ENCODE data around the gene CEP72.

Gene CEP72

DNA sequence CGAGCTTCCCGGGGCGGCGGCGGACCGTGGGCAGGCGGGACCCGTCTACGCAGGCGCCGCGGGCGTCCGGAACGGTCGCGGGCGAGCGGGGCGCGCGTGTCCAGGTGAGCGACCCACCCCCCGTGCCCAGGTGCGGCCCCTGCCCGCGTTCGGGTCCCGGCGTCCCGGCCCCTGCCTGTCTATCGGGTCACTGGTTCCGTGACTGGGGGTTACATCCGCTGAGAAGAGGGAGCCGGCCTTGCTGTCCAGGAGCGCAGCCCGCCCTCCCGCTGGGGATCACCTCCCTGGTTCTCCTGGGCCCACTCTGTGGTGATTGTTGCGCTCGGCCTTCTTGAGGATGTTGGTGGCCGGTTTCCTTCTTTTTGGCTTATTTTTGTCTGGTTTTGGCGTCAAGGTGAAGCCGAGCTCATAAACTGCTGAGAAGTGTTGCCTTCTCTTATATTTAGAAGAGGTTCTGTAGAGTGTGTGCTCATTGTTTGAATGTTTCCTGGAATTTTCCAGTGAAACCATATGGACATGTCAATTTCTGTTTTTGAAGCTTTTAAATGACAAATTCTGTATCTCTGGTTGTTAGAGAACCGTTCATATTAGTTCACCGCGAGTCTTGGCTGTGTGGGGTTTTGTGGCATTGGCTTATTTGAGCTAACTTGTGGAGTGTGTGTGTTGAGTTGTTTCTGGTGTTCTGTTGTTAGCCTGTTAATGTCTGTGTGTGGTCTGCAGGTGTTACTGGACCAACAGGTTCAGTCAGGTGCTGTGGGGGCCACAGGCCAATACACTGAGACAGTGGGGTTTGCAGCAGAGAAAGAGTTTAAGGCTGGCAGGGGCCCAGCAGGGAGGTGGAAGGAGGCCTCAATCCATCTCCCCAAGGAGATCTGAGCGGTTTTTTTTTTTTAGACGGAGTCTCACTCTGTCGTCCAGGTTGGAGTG is 621 bp downstream of the CEP72 start:
- peaks cover 5% of the 10 kb centered on the region for H3K9me3 ChIP-seq (ENCODE audit: control insufficient read depth, low read length)
- peaks cover 3% of the 10 kb centered on the region for H3K27me3 ChIP-seq (ENCODE audit: control insufficient read depth, insufficient read depth, low read length)
- H3K4me3 ChIP-seq (ENCODE audit: low read length), result peak overlapping the region; percentile 80
- H3K36me3 ChIP-seq (ENCODE audit: control insufficient read depth, insufficient read depth, low read length), result no peaks in the 10 kb centered on the region
- H3K4me1 ChIP-seq (ENCODE audit: control insufficient read depth, insufficient read depth, low read length), result peaks cover 20% of the 10 kb centered on the region
- H3K9ac ChIP-seq (ENCODE audit: low read length), result peak overlapping the region; percentile 59

DNA sequence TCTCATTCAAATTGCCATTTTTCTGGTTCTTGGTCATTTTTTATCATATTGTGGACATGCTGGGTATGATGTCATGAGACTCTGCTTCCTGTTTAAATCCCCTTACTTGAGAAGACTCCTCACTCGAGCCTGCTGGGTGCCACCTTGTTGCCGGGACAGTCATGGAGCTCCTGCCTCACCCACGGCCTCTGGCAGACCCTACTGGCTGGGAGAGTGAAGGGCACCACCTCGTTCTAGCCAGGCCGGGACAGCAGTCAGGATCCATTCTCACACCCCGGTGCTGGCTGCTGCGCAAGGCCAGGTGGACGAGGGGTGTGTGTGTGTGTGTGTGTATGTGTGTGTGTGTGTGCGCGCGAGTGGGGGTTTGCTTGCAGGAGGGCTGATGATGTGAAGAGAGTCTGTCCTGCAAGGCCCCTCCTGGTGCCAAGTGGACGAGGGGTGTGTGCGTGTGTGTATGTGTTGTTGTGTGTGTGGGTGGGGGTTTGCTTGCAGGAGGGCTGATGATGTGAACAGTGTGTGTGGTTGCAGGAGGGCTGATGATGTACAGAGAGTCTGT is 4.4 kb downstream of the CEP72 start:
- H3K27me3 ChIP-seq (ENCODE audit: control insufficient read depth, insufficient read depth, low read length), result no peaks in the 10 kb centered on the region
- H3K36me3 ChIP-seq (ENCODE audit: control insufficient read depth, insufficient read depth, low read length), result no peaks in the 10 kb centered on the region
- H3K9me3 ChIP-seq (ENCODE audit: control insufficient read depth, low read length), result peaks cover 5% of the 10 kb centered on the region
- H3K4me3 ChIP-seq (ENCODE audit: low read length), result no peak overlapping the region
- peaks cover 11% of the 10 kb centered on the region for H3K4me1 ChIP-seq (ENCODE audit: control insufficient read depth, insufficient read depth, low read length)
- H3K9ac ChIP-seq (ENCODE audit: low read length), result no peak overlapping the region

DNA sequence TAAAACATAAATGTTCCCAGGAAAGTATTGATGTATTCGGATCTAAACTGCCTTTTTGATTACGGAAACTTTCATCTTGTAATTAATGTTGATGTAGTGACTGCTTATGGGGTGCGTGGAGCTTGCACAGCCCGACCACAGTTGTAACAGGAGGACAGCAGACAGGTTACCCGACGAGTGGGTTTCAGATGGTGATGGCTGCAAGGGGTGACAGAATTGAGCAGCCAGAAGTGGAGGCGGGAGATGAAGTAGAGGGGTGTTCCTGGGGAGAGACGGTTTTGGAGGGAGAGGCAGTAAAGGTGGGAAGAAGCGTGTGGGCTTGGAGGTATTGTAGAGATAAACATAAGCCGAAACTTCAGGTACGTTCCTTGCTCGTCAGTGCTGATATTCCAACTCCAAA is 5.8 kb downstream of the CEP72 start:
- peaks cover 7% of the 10 kb centered on the region for H3K4me1 ChIP-seq (ENCODE audit: control insufficient read depth, insufficient read depth, low read length)
- H3K36me3 ChIP-seq (ENCODE audit: control insufficient read depth, insufficient read depth, low read length), result no peaks in the 10 kb centered on the region
- H3K4me3 ChIP-seq (ENCODE audit: low read length), result no peak overlapping the region
- H3K9ac ChIP-seq (ENCODE audit: low read length), result no peak overlapping the region
- H3K9me3 ChIP-seq (ENCODE audit: control insufficient read depth, low read length), result peaks cover 2% of the 10 kb centered on the region
- H3K27me3 ChIP-seq (ENCODE audit: control insufficient read depth, insufficient read depth, low read length), result no peaks in the 10 kb centered on the region

DNA sequence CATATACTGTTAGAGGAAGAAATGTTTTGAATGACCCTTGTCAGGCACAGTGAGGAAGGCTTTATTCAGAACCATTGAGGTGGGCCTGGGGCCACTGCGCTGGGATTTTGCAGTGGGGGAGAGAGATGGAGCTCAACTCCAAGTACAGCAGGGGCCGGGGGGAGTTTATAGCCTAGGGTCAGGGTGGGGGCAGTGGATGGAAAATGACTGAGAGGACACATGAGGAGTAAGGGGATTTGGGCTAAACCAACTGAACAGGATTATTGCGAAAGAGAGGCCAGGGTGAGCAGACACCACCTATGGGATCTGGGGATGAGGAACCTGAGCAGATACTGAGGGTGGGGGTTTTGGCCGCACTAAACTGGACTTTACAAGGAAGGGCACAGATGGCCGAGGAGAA is 6.3 kb downstream of the CEP72 start:
- Histone ChIP-seq H3K9ac (ENCODE audit: low read length) (no peak overlapping the region), H3K4me1 (ENCODE audit: control insufficient read depth, insufficient read depth, low read length) (peaks cover 4% of the 10 kb centered on the region), H3K27me3 (ENCODE audit: control insufficient read depth, insufficient read depth, low read length) (no peaks in the 10 kb centered on the region), H3K36me3 (ENCODE audit: control insufficient read depth, insufficient read depth, low read length) (no peaks in the 10 kb centered on the region), H3K4me3 (ENCODE audit: low read length) (no peak overlapping the region), H3K9me3 (ENCODE audit: control insufficient read depth, low read length) (no peaks in the 10 kb centered on the region)

DNA sequence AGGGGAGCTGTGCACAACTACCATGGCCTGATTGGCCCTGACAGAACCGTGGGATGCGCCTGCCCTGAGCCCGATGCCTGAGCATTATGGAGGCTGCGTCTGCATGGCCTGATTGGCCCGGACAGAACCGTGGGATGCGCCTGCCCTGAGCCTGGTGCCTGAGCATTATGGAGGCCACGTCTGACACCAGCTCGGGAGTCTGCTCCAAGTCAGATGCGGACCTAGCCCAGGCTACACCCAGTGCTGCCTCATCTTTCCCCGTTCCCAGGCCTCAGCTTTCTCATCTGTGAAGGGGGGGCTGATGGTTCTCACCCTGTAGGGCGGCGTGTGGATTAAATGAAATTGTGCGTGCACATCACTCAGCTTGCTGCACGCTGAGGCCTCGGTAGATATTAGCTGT is 7.3 kb downstream of the CEP72 start:
- no peaks in the 10 kb centered on the region for H3K27me3 ChIP-seq (ENCODE audit: control insufficient read depth, insufficient read depth, low read length)
- no peaks in the 10 kb centered on the region for H3K36me3 ChIP-seq (ENCODE audit: control insufficient read depth, insufficient read depth, low read length)
- no peaks in the 10 kb centered on the region for H3K9me3 ChIP-seq (ENCODE audit: control insufficient read depth, low read length)
- H3K4me1 ChIP-seq (ENCODE audit: control insufficient read depth, insufficient read depth, low read length), result peaks cover 4% of the 10 kb centered on the region
- no peak overlapping the region for H3K9ac ChIP-seq (ENCODE audit: low read length)
- H3K4me3 ChIP-seq (ENCODE audit: low read length), result no peak overlapping the region

DNA sequence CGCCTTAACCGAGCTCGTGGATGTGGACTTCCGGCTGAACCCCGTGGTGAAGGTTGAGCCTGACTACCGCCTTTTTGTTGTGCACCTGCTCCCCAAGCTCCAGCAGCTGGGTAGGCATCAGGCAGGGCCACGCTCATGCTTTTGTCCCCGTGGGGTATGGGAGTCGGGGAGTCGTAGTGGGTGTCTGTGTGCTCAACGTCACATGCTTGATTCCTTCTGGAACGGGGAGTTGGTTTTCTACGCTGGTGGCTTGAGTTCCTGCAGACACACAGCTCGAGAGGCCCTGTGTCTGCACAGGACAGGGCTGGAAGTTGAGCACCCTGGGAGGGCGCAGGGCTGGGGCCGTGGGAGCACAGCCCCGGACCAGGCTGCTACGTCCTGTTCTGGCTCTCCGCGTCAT is 8.0 kb downstream of the CEP72 start:
- Histone ChIP-seq H3K4me3 (ENCODE audit: low read length) (no peak overlapping the region), H3K9me3 (ENCODE audit: control insufficient read depth, low read length) (no peaks in the 10 kb centered on the region), H3K4me1 (ENCODE audit: control insufficient read depth, insufficient read depth, low read length) (no peaks in the 10 kb centered on the region), H3K27me3 (ENCODE audit: control insufficient read depth, insufficient read depth, low read length) (no peaks in the 10 kb centered on the region), H3K9ac (ENCODE audit: low read length) (no peak overlapping the region), H3K36me3 (ENCODE audit: control insufficient read depth, insufficient read depth, low read length) (no peaks in the 10 kb centered on the region)

DNA sequence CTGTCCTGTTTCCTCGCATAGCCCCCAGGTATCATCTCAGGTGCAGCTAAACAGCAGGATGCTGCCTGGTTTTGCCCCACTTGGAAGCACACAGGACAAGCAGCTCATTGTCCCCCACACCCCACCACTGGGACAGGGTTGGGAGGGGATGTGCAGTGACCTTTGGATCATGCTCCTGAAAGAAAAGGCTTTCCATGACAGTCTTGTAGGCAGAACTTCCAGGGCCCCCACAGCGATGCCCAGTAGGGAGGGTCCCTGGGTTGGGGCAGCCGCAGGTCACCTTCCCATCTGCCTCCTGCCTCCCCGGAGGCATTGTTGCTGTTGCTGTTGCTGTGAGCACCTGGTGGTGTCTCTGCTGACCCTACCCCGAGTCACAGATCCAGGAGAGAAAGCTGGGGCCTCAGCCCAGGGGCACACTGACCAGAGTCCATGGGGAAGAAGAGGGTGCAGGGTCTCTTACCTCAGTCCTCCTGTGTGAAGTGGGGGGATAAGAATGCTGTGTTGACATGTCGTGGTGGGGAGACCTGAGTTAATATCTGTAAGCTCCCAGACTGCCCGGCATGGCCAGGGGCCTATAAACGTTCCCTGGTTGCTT is 8.5 kb downstream of the CEP72 start:
- no peaks in the 10 kb centered on the region for H3K9me3 ChIP-seq (ENCODE audit: control insufficient read depth, low read length)
- no peaks in the 10 kb centered on the region for H3K4me1 ChIP-seq (ENCODE audit: control insufficient read depth, insufficient read depth, low read length)
- no peaks in the 10 kb centered on the region for H3K27me3 ChIP-seq (ENCODE audit: control insufficient read depth, insufficient read depth, low read length)
- H3K36me3 ChIP-seq (ENCODE audit: control insufficient read depth, insufficient read depth, low read length), result no peaks in the 10 kb centered on the region
- H3K9ac ChIP-seq (ENCODE audit: low read length), result no peak overlapping the region
- H3K4me3 ChIP-seq (ENCODE audit: low read length), result no peak overlapping the region

DNA sequence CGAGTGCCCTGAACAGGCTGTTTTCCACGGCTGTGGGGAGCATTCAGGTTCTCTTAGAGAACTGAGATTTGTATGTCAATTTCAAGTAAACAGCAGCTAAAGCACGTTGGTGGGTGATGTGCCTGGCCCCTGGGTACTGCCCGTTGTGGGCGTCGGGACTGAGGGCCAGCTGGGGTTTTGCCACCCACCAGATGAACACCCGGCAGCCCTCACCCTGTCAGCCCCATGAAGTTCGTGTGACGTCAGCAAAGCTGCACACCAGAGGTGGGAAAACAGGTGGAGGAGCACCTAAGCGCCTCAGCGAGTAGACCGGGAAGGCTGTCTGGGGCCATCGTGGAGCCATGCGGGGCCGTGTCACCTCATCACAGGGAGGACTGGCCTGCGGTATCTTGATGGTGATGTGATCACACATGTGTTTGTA is 9.2 kb downstream of the CEP72 start:
- Histone ChIP-seq H3K27me3 (ENCODE audit: control insufficient read depth, insufficient read depth, low read length) (no peaks in the 10 kb centered on the region), H3K9me3 (ENCODE audit: control insufficient read depth, low read length) (no peaks in the 10 kb centered on the region), H3K4me3 (ENCODE audit: low read length) (no peak overlapping the region), H3K4me1 (ENCODE audit: control insufficient read depth, insufficient read depth, low read length) (no peaks in the 10 kb centered on the region), H3K36me3 (ENCODE audit: control insufficient read depth, insufficient read depth, low read length) (no peaks in the 10 kb centered on the region), H3K9ac (ENCODE audit: low read length) (no peak overlapping the region)

DNA sequence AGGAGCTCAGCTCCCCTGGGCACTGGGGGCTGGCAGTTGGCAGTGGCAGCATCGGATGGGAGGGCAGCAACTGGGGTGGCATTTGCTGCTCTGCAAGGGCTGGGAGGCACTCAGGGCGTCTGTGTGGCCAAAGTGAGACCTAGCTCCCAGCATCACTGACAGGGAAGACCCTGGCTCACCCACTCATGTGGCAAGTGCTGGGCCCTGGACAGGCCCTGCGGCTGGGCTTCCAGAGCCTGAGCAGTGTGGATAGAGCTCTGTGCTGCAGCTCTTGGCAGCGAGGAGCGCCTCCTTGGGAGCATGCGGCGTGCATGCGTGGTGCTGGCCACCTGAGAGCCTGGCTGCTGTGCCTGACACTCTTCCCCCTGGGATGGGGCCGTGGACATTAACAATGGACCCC is 10.2 kb downstream of the CEP72 start:
- H3K4me1 ChIP-seq (ENCODE audit: control insufficient read depth, insufficient read depth, low read length), result no peaks in the 10 kb centered on the region
- H3K9ac ChIP-seq (ENCODE audit: low read length), result no peak overlapping the region
- no peaks in the 10 kb centered on the region for H3K27me3 ChIP-seq (ENCODE audit: control insufficient read depth, insufficient read depth, low read length)
- H3K9me3 ChIP-seq (ENCODE audit: control insufficient read depth, low read length), result no peaks in the 10 kb centered on the region
- no peak overlapping the region for H3K4me3 ChIP-seq (ENCODE audit: low read length)
- H3K36me3 ChIP-seq (ENCODE audit: control insufficient read depth, insufficient read depth, low read length), result no peaks in the 10 kb centered on the region

DNA sequence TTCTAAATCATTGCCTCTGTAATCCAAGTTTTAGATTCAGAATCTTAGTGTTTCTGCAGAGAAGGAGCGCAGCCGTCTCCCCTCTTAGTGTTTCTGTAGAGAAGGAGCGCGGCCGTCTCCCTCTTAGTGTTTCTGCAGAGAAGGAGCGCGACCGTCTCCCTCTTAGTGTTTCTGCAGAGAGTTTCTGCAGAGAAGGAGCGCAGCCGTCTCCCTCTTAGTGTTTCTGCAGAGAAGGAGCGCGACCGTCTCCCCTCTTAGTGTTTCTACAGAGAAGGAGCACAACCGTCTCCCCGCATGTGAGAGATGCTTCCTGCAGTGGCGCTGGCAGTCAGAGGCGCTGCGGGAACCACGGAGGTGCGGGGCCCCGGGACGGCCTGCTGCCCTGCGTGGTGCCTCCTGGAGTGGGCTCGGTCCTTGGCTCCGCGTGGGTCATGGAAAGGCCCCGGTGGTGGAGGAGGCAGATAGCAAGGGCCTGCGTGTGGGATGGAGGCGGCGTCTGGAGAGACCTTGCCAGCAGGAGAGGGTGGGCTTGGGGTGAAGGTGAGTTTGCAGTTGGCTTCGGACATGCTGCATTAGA is 10.9 kb downstream of the CEP72 start:
- no peak overlapping the region for H3K9ac ChIP-seq (ENCODE audit: low read length)
- no peaks in the 10 kb centered on the region for H3K4me1 ChIP-seq (ENCODE audit: control insufficient read depth, insufficient read depth, low read length)
- no peak overlapping the region for H3K4me3 ChIP-seq (ENCODE audit: low read length)
- H3K36me3 ChIP-seq (ENCODE audit: control insufficient read depth, insufficient read depth, low read length), result no peaks in the 10 kb centered on the region
- no peaks in the 10 kb centered on the region for H3K27me3 ChIP-seq (ENCODE audit: control insufficient read depth, insufficient read depth, low read length)
- no peaks in the 10 kb centered on the region for H3K9me3 ChIP-seq (ENCODE audit: control insufficient read depth, low read length)

DNA sequence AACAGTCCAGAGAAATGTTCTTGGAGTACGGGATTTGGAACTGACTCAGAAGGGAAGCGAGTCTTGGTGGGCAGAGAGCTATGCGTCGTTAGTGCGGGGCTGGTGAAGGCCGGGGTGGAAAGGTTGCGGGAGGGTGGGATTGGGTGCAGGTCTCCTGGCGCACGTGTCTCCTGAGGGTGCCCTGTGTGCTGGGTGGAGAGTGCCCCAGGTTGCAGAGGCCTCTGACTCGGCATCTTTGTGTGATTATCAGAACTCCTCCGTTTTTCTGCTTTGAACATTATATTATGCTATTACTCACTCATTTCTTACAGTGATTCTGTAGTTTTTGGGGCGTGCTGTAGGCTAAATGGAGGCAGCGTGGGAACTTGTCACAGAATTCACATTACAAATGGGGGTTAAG is 11.4 kb downstream of the CEP72 start:
- no peaks in the 10 kb centered on the region for H3K27me3 ChIP-seq (ENCODE audit: control insufficient read depth, insufficient read depth, low read length)
- no peaks in the 10 kb centered on the region for H3K4me1 ChIP-seq (ENCODE audit: control insufficient read depth, insufficient read depth, low read length)
- no peaks in the 10 kb centered on the region for H3K9me3 ChIP-seq (ENCODE audit: control insufficient read depth, low read length)
- no peak overlapping the region for H3K4me3 ChIP-seq (ENCODE audit: low read length)
- H3K9ac ChIP-seq (ENCODE audit: low read length), result no peak overlapping the region
- H3K36me3 ChIP-seq (ENCODE audit: control insufficient read depth, insufficient read depth, low read length), result no peaks in the 10 kb centered on the region

All from mucosa of stomach (tissue), 1 donor.